A673 (cell line): ENCODE measurements around the gene PCNT.

Source experiments
- EZH2 ChIP-seq: fragments of 200-600 bp; sonication (generic); IDR thresholded peaks from 2 replicates; pipeline ENCODE4 v1.6.1; 2017; ENCODE audit warnings: borderline replicate concordance, low read depth, mild to moderate bottlenecking, mixed read lengths, antibody characterized with exemption, low read length; ENCODE audit not compliant: poor library complexity, severe bottlenecking
- TF ChIP-seq, protein P1 (sequence below): fragments of 300-800, 200-600 bp; sonication (generic); conservative IDR thresholded peaks from 2 replicates; pipeline ENCODE4 v1.5.1; 2017; ENCODE audit warnings: low read depth, mild to moderate bottlenecking, antibody characterized with exemption, low read length, moderate library complexity, mixed read lengths

- TF ChIP-seq, protein P1, sequence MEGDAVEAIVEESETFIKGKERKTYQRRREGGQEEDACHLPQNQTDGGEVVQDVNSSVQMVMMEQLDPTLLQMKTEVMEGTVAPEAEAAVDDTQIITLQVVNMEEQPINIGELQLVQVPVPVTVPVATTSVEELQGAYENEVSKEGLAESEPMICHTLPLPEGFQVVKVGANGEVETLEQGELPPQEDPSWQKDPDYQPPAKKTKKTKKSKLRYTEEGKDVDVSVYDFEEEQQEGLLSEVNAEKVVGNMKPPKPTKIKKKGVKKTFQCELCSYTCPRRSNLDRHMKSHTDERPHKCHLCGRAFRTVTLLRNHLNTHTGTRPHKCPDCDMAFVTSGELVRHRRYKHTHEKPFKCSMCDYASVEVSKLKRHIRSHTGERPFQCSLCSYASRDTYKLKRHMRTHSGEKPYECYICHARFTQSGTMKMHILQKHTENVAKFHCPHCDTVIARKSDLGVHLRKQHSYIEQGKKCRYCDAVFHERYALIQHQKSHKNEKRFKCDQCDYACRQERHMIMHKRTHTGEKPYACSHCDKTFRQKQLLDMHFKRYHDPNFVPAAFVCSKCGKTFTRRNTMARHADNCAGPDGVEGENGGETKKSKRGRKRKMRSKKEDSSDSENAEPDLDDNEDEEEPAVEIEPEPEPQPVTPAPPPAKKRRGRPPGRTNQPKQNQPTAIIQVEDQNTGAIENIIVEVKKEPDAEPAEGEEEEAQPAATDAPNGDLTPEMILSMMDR: no peak
- no peak for TF ChIP-seq EZH2
Measured at GRCh38 chr21:46394595-46395104, 70.7 kb downstream of the PCNT start.
